GOT3 (cell line): ENCODE measurements around the gene BTK.
"Not testable (repeated sequence)": the region's sequence is repeated elsewhere in the genome, so short reads cannot be mapped to it uniquely, and the experiment has no call there.

Source experiments
- DNase-seq: peaks from one replicate; lab custom pipeline; 2025; ENCODE audit warnings: mixed read lengths; lab: John Stamatoyannopoulos, UW

The BTK gene

DNA sequence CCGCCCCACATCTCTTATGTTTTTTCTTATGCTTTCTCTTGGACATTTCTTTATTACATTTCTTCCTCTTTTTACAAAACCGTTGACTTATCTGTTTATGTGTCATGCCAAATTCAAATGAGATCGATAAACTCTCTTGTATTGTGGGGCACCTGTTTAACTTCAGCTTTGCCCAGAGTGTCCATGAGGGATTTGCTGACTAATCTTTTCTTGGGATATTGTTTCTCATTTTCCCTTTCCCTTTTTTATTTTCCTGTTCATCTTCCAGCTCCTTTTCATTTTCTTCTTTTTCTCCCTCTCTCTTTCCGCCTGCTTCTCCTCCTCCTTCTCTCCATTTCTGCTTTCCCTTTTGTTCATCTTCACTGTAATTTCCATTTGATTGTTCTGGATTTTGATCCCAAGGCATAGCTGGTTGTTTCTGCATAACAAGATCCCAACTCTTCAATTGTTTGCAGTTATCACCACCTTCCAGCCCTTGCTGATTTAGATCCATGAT lies 48.2 kb downstream of the BTK start:
- no peak for DNase-seq

DNA sequence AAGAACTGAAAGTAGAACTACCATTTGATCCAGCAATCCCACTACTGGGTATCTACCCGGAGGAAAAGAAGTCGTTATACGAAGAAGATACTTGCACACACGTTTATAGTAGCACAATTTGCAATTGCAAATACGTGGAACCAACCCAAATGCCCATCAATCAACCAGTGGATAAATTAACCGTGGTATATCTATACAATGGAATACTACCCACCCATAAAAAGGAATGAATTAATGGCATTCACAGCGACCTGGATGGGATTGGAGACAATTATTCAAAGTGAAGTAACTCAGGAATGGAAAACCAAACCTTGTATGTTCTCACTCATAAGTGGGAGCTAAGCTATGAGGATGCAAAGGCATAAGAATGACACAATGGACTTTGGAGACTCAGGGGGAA lies 51.7 kb downstream of the BTK start:
- DNase-seq = not testable (repeated sequence)

DNA sequence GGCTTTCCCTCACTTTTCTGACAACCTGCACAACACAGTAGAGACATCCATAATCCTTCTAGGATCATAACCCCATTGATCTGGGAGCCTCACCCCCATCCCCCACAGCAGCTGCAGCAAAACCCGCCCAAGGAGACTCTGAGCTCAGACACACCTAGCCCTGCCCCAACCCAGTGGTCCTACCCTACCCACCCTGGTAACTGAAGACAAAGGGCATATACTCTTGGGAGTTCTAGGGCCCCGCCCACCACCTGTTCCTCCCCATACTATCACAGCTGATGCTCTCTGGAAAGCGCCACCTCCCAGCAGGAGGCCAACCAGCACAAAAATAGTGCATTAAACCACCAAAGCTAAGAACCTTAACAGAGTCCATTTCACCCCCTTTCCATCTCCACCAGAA lies 59.4 kb downstream of the BTK start:
- DNase-seq = not testable (repeated sequence)

DNA sequence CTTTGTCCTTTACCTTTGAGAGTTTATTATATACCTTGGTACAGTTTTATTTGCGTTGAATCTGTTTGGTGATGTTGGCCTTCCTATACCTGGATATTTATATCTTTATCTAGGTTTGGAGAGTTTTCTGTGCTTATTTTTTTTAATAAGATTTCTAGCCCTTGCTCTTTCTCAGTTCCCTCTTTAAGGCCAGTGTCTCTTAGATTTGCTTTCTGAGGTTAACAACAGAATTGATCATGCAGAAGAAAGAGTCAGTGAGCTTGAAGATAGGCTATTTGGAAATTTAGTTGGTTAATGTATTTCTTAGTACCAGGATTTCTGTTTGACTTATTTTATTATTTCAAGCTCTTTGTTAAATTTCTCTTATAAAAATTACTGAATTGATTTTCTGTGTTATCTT lies 82.2 kb downstream of the BTK start:
- no peak for DNase-seq
